Measurements from ENCODE around the gene CMIP. TPM values are rescaled to one million over a fixed set of nuclear protein-coding genes. Genes with fewer than 3 reads are reported as not detected.

CMIP gene
- polyA plus RNA-seq, 1 of the 3 experiments (the other 2 are of a cell fraction): 5.4 TPM

- H2AFZ ChIP-seq (ENCODE audit: low read depth): no peak overlapping the region
- no peak overlapping the region for H3K4me3 ChIP-seq (ENCODE audit: low read depth in 2 of 2, low read length in 1 of 2)
- no peak for DNase-seq
- H3K27ac ChIP-seq (ENCODE audit: low read depth in 2 of 2, low read length in 1 of 2): no peak overlapping the region
- 91% methylated on average over 13 of the region's 21 CpGs for WGBS (ENCODE audit: low lambda C conversion rate)
- CTCF ChIA-PET: interaction anchor here (0.7 kb wide), 1 partner anchor 58 kb away, joined by 3 read pairs; no protein-coding TSS in a partner anchor
- no peak overlapping the region for H3K4me2 ChIP-seq
- TF ChIP-seq NRF1 (IDR thresholded peaks at IDR 0.05; ENCODE audit: low read depth, low read length): no peak
- TF ChIP-seq GABPA (IDR thresholded peaks at IDR 0.05; ENCODE audit: low read depth): no peak
- no peak for TF ChIP-seq FOSL2 (IDR thresholded peaks at IDR 0.05; ENCODE audit: borderline replicate concordance, low read depth)
- TF ChIP-seq RAD21 (IDR thresholded peaks at IDR 0.05; ENCODE audit: low read length): no peak
- TF ChIP-seq MAX (IDR thresholded peaks at IDR 0.05; ENCODE audit: low read depth): no peak
- no peak for TF ChIP-seq ZBTB33 (IDR thresholded peaks at IDR 0.05; ENCODE audit: borderline replicate concordance, low read depth)
- no peak for TF ChIP-seq SIN3A (IDR thresholded peaks at IDR 0.05; ENCODE audit: borderline replicate concordance, low read depth, low read length)
- no peak for TF ChIP-seq JUND (IDR thresholded peaks at IDR 0.05)
- no peak for TF ChIP-seq SMC3 (IDR thresholded peaks at IDR 0.05; ENCODE audit: low read depth, low read length)
- no peak for TF ChIP-seq REST (IDR thresholded peaks at IDR 0.05; ENCODE audit: low read depth, low read length)
- TF ChIP-seq RCOR1 (IDR thresholded peaks at IDR 0.05; ENCODE audit: low read length): no peak
- TF ChIP-seq EP300 (IDR thresholded peaks at IDR 0.05; ENCODE audit: borderline replicate concordance in 1 of 2, low read depth in 1 of 2, low read length in 1 of 2): no peak
- TF ChIP-seq PBX3 (IDR thresholded peaks at IDR 0.05): no peak
- no peak for TF ChIP-seq TAF1 (IDR thresholded peaks at IDR 0.05; ENCODE audit: borderline replicate concordance, low read depth, low read length)
- no peak for TF ChIP-seq FOXM1 (IDR thresholded peaks at IDR 0.05; ENCODE audit: low read depth)
- no peak for TF ChIP-seq FOXJ3 (CRISPR knock-in tag; IDR thresholded peaks at IDR 0.05)
- TF ChIP-seq USF2 (IDR thresholded peaks at IDR 0.05; ENCODE audit: borderline replicate concordance, low read depth, low read length): no peak
- TF ChIP-seq POLR2AphosphoS5 (IDR thresholded peaks at IDR 0.05; ENCODE audit: low read depth, low read length): no peak
- TF ChIP-seq IRF3 (IDR thresholded peaks at IDR 0.05; ENCODE audit: low read depth, low read length): no peak
- H3K9me2 ChIP-seq: no peaks in the 10 kb centered on the region
- no peaks in the 10 kb centered on the region for H3K79me2 ChIP-seq (ENCODE audit: insufficient read depth)
- peaks cover 0 to 3% of the 10 kb centered on the region in 2 experiments for H3K36me3 ChIP-seq (replicated peaks in 1 of 2; ENCODE audit: control insufficient read depth in 1 of 2, insufficient read depth in 2 of 2, low read length in 1 of 2)
- POLR2A ChIA-PET: no interaction called here
- peaks cover 0 to 3% of the 10 kb centered on the region in 2 experiments; a peak in 1 of 4 replicates for H3K4me1 ChIP-seq (ENCODE audit: control insufficient read depth in 1 of 2, insufficient read depth in 2 of 2, low read depth in 1 of 2, low read length in 1 of 2)
- H3K9ac ChIP-seq: no peak overlapping the region
- H3K27me3 ChIP-seq (ENCODE audit: insufficient read depth): no peaks in the 10 kb centered on the region
- peaks cover 5% of the 10 kb centered on the region for H3F3A ChIP-seq (replicated peaks; ENCODE audit: insufficient read depth)
- no peaks in the 10 kb centered on the region; the same call in 1 of the 2 replicates for H3K9me3 ChIP-seq
- no peaks in the 10 kb centered on the region for H4K20me1 ChIP-seq (ENCODE audit: insufficient read depth)
Measured at GRCh38 chr16:81397058-81397878, 47.3 kb upstream of the CMIP start.

All from SK-N-SH (cell line).